ENCODE measurements around the gene APELA. TPM values are rescaled to one million over a fixed set of nuclear protein-coding genes. Genes with fewer than 3 reads are reported as not detected.
"Not testable (repeated sequence)": the region's sequence is repeated elsewhere in the genome, so short reads cannot be mapped to it uniquely, and the experiment has no call there.

The APELA gene
- total RNA-seq, 1 donor from 2014 or later, result not detected

DNA sequence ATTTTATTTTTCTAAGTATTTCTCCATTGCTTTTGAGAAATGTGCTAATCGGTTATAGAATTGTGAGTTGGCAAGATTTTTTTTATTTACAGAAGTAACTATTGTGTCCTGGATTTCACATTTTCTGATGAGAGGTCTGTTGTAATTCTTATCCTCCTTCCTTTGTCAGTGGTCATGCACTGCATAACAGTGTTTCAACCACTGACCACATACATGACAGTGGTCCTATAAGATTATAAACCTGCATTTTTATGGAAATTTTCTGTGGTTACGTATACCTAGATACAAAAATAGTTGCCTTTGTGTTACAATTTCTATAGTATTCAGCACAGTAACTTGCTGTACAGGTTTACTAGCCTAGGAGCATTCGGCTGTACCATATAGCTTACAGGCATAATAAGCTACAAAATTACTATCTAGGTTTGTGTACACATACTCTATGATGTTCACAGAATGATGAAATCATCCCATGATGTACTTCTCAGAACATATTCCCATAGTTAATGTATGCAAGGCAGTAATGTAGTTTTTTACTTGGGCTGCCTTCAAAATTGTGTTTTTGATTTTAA lies 47.8 kb downstream of the APELA start:
- DNase-seq (ENCODE audit: extremely low read depth, low read depth, low spot score), result no peak

DNA sequence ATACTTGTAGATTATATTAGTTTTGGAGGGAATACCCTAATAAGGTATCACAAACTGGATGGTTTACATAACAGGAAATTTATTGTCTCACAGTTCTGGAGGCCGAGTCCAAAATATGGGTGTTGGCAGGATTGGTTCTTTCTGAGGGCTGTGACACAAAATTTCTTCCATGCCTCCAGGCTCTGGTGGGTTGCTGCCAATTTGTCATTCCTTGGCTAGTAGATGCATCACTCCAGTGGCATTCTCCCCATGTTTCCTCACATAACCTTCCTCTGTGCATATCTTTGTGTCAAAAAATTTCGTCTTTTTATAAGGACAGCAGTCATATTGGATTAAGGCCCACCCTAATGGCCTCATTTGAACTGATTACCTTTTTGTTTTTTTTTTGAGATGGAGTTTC lies 49.3 kb downstream of the APELA start:
- no peak for DNase-seq (ENCODE audit: extremely low read depth, low read depth, low spot score)

DNA sequence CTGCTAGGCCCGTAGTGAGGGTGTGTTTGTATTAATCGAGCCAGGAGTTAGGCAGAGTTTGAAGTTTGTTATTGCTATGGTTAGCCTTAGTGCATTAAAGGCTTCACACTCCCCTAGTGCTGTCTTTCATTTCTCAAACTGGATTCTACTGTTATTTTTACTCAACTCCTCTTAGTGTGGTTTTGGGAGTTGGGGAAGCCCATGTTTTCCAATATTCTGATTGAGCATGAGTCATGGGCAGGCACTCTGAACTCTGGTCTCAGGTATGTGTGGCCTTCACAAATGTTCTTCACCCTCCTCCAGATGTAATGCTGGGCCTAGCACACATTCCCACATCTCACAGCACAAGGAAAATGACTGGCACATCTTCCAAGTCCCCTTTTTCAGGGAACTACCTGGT lies 50.1 kb downstream of the APELA start:
- not testable (repeated sequence) for DNase-seq (ENCODE audit: extremely low read depth, low read depth, low spot score)

DNA sequence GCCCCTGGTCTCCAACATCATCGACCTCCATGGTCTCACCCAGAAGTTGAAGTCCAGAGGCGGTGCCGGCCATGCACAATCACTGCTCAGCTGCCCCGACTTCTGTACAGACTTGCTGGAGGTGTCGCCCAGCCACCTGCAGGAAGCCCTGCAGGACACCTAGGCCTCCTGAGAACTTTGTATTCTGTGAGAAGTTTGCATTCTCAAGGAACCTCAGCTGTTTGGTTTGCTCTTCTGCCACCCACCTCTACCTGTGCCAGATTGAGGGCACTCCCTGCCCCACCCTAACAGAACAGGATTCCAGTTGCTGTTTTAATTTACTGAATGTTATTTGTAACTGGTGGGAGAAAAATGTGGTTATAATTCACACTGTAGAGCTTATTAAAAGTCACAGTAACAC lies 53.7 kb downstream of the APELA start:
- no peak for DNase-seq (ENCODE audit: extremely low read depth, low read depth, low spot score)

DNA sequence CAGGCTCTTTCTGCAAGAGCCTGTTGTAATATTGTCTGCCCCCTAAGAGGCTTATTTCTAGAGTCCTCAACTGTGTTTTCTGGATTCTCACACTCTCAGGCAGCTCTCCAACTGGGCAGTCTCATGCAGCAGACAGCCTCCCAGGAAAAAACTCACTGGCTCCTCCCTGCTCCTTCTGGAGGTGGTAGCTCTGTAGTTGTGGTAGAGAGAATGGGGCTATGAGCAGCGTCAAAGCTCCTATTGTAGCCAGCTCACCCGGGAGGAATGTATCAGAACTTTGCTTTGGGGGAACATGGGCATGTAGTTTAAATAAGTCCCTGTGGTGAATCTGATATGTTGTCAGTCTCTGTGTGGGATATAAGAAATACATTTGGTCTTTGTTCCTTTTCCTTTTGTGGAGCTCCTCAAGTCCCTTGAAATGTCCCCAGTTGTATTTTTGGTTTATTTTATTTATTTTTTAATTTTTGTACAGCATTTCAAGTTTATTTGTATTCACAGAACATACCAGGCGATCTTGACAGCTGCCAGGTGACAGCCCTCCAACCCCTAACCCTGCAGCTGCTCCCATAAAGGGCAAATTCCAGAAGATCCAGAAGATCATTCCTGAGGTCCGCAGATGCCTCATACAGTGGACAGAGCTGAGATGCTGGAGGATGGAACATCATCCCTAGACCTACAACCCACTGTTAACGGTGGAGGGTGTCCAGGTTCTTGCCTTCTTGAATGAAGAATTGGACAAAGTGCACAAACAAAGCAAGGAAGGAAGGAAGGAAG lies 54.8 kb downstream of the APELA start:
- DNase-seq (ENCODE audit: extremely low read depth, low read depth, low spot score), result no peak

DNA sequence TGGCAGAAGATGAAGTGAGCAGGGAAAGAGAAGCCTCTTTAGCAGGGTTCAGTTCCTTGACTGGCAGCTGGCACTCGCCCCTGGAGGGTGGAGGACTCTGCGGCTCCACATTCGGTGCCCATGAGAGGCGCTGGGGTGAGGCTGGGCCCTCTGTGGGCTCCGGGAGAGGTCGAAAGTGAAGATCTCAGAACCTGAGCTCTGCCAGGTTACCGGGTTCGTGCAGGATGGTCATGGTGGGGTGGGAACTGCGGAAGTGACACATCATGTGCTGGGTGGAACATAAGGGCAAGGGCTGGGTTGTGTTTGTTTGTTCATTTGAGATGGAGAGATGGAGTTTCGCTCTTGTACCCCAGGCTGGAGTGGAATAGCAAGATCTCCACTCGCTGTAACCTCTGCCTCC lies 56.3 kb downstream of the APELA start:
- no peak for DNase-seq (ENCODE audit: extremely low read depth, low read depth, low spot score)

DNA sequence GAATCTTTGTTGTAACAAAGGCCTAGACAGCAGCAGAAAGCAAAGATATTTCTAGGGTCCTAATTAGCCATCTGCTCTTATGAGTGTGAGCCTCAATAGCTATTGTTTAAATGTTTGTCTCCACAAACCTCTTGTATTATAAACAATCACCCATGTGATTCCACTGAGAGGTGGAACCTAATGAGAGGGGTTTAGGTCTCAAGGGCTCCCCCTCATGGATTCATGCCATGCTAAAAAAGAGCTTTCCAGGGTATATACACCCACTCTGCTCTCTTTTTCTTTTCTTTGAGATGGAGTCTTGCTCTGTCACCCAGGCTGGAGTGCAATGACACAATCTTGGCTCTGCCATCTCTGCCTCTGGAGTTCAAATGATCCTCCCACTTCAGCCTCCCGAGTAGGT lies 58.4 kb downstream of the APELA start:
- DNase-seq (ENCODE audit: extremely low read depth, low read depth, low spot score), result no peak

DNA sequence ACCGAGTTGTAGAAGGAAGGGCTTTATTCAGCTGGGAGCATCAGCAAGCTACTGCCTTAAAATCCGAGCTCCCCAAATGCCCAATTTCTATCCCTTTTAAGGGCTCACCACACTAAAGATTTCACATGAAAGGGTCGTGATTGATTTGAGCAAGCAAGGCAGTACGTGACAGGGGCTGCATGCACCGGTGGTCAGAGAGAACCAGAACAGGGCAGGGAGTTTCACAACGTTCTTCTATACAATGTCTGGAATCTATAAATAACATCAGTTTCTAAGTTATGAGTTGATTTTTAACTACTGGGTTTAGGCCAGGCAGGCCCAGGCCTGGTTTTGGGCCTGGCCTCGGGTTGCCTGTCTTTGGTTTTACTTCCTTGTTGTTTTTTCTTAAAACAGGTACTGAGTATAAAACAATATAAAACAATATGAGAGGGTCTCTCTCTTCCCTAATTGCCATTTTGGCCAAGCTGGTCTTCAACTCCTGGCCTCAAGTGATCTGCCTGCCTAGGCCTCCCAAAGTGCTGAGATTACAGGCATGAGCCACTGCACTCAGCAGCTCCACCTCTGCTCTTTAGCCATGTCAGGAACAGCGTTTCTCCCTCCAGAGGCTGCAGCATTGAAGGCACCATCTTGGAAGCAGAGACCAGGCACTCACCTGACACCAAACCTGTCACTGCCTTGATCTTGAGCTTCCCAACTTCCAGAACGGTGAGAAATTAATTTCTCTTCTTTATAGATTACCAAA lies 59.1 kb downstream of the APELA start:
- DNase-seq (ENCODE audit: extremely low read depth, low read depth, low spot score), result not testable (repeated sequence)

DNA sequence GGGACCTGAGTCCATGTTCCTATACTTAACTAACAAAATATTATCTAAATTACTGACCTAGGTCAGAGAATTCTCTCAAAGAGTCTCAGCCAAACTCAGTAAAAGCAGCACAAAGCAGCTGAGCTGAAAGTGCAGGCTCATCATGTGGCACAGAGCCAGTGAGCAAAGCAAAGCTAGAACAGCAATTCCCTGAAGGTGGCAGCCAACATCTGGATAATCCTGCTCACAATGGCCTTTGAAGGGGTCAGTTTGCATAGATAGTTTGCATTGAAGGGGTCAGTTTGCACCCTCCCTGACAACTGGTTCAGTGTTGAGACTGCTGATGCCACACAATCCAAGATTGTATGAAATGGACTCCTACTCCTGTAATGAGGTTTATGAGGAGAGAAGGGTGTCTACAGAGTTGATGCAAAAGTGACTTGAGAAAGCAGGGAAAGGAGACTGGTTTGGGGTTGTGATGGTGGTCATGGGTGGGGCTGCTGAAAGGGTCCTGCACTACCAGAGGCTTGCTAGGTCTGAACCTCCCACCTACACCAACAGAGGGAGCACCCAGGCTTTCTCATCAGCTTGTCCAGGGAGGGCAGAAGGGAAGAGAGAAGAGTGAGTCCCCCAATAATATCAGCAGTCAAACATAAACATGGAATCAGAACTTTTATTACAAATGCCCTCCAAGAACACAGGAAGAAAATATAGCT lies 60.7 kb downstream of the APELA start:
- no peak for DNase-seq (ENCODE audit: extremely low read depth, low read depth, low spot score)

DNA sequence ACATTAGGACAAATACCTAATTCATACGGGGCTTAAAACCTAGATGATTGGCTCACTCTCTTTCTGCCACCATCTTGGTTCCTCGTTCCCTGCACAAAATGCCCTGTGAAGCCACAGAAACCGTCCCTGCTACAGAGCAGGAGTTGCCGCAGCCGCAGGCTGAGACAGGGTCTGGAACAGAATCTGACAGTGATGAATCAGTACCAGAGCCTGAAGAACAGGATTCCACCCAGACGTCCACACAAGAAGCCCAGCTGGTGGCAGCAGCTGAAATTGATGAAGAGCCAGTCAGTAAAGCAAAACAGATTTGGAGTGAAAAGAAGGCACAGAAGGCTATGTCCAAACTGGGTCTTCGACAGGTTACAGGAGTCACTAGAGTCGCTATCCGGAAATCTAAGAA lies 66.2 kb downstream of the APELA start:
- DNase-seq (ENCODE audit: extremely low read depth, low read depth, low spot score), result no peak

DNA sequence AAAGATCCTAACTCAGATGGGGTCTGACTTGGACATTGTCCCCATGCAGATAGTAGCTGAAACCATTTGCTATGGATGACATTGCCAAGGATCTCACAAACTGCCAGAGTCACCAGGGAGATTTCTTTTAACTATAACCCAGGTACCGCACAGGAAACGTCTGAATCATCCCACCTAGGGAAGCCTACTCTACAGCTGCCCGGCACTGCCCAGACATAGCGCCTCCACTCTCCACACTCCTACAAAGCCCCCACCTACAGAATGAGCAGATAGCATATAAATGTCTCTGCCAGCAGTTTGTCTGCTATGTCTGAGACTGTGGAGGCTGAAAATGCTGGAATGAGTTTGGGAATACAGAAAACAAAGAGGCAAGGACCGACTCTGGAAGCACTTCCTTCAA lies 68.2 kb downstream of the APELA start:
- DNase-seq (ENCODE audit: extremely low read depth, low read depth, low spot score), result no peak

DNA sequence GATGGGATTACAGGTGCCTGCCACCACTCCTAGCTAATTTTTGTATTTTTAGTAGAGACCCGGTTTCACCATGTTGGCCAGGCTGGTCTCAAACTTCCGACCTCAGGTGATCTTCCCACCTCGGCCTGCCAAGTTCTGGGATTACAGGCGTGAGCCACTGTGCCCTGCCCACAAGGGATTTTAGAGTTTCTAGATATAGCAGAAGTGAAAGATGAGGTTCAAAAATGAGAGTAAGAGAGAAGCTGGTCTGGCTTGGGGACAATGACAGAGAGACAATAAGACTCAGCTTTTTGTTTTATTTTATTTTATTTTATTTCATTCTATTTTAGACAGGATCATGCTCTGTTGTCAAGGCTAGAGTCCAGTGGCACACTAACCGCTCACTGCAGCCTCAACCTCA lies 69.8 kb downstream of the APELA start:
- no peak for DNase-seq (ENCODE audit: extremely low read depth, low read depth, low spot score)

Other genes starting within 250 kb of the APELA start
- gene SMIM31, start 123.0 kb upstream of the APELA start, total RNA-seq, result not detected in 2 replicates
- gene TRIM61, start 100.5 kb downstream of the APELA start, total RNA-seq, result not detected in 2 replicates
- gene TRIM60, start 154.8 kb downstream of the APELA start, total RNA-seq, result not detected in 2 replicates
- not detected in 2 replicates for gene TRIM75, start 176.7 kb downstream of the APELA start, total RNA-seq
- 17.6 and 18.6 TPM in 2 replicates for gene TMEM192, start 235.7 kb downstream of the APELA start, total RNA-seq

Measured in glomerular endothelial cell (primary cell).